LNCaP clone FGC (cell line): ENCODE data around the gene ATP10D.

Source experiments
- DNase-seq: peaks from one replicate; pipeline ENCODE4 v3.0.0-alpha.2; 2011; ENCODE audit warnings: low read depth
- H3K4me3 ChIP-seq: 2 replicates; pipeline ENCODE4 v1.5.1; 2011; ENCODE audit warnings: mild to moderate bottlenecking, low read depth, low read length, control low read depth
- TF ChIP-seq, protein P1 (sequence below): IDR thresholded peaks from 2 replicates; pipeline ENCODE4 v1.5.1; 2012; ENCODE audit warnings: mild to moderate bottlenecking; ENCODE audit not compliant: control insufficient read depth, insufficient read depth; ENCODE audit errors: extremely low read depth

Gene ATP10D

DNA sequence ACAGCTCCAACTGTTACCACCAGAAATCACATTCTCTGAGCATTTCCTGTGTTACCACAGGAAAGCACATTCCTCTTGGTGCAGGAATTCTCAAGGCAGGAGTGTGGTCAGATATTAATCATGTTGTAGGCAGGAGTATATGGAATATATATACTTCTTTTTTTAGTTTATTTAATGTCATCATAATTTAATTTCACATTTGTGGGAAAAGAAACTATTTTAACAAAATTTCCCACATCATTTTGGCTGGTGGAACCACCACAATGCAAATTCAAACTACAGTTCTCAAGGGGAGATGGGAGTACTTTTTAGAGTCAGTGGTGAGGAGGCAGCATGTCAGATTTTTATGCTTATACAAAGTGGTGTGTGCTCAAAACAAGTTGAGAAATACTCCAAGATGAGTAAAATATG, 139.0 kb downstream of the ATP10D start:
- DNase-seq: no peak
- TF ChIP-seq, protein P1, sequence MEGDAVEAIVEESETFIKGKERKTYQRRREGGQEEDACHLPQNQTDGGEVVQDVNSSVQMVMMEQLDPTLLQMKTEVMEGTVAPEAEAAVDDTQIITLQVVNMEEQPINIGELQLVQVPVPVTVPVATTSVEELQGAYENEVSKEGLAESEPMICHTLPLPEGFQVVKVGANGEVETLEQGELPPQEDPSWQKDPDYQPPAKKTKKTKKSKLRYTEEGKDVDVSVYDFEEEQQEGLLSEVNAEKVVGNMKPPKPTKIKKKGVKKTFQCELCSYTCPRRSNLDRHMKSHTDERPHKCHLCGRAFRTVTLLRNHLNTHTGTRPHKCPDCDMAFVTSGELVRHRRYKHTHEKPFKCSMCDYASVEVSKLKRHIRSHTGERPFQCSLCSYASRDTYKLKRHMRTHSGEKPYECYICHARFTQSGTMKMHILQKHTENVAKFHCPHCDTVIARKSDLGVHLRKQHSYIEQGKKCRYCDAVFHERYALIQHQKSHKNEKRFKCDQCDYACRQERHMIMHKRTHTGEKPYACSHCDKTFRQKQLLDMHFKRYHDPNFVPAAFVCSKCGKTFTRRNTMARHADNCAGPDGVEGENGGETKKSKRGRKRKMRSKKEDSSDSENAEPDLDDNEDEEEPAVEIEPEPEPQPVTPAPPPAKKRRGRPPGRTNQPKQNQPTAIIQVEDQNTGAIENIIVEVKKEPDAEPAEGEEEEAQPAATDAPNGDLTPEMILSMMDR: no peak
- no peak overlapping the region for H3K4me3 ChIP-seq

DNA sequence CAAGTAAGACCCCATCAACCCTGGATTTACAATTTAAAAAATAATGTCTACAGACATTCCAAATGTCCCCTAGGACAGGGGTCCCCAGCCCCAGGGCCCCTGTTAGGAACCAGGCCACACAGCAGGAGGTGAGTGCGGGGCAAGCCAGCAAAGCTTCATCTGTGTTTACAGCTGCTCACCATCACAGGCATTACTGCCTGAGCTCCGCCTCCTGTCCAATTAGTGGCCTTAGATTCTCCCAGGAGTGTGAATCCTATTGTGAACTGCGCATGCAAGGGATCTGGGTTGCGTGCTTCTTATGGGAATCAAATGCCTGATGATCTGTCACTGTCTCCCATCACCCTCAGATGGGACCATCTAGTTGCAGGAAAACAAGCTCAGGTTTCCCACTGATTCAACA, 146.1 kb downstream of the ATP10D start:
- H3K4me3 ChIP-seq: no peak overlapping the region
- TF ChIP-seq, protein P1: no peak
- DNase-seq: no peak

- H3K4me3 ChIP-seq: no peak overlapping the region
- DNase-seq: no peak
- TF ChIP-seq, protein P1: no peak
Measured at GRCh38 chr4:47639531-47639930, 154.5 kb downstream of the ATP10D start.

GRCh38 chr4:47640911-47641310, 155.8 kb downstream of the ATP10D start:
- no peak overlapping the region for H3K4me3 ChIP-seq
- no peak for DNase-seq
- TF ChIP-seq, protein P1: no peak

DNA sequence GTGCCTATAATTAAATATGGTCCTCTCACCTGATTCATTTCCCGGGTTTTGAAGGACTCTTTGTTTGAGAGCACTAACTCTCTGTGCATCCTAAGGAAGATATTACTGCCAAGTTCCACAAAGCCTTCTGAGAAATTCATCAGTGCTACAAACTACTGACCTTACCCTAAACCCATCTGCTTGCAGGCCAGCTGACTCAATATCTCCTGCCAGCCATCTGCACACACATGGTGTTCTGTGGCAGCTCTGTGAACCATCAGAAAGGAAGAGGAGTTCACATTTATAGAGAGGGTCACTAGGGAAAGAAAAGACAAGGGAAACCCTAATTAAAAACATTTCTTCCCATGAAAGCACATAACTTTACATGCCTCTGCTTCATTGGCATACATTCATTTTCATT, 156.7 kb downstream of the ATP10D start:
- TF ChIP-seq, protein P1: no peak
- no peak for DNase-seq
- H3K4me3 ChIP-seq: no peak overlapping the region

GRCh38 chr4:47642191-47642830, 157.2 kb downstream of the ATP10D start:
- no peak overlapping the region for H3K4me3 ChIP-seq
- DNase-seq: no peak
- TF ChIP-seq, protein P1: no peak
